HCT116 (cell line): Measurements from ENCODE around the gene HNMT. TPM values are rescaled to one million over a fixed set of nuclear protein-coding genes. Genes with fewer than 3 reads are reported as not detected.

Source experiments
- ATAC-seq: fragments of 200-7000 bp; cut with Tn5 transposase; 2 replicates; pipeline ENCODE4 v1.9.1; 2020; ENCODE audit warnings: mild to moderate bottlenecking, moderate library complexity
- BruUV-seq: library from RNA; stranded (reverse); fragments of 400-500 nt; replicated peaks from 2 replicates; lab custom pipeline; 2021; lab: Mats Ljungman, UMichigan
- CTCF ChIA-PET: fragments of 300-600 bp; sonication (Branson Sonifier 250); formaldehyde crosslinking; loops from one replicate; lab custom pipeline; 2021; ENCODE audit warnings: antibody characterized with exemption; lab: Charles Lee
- POLR2A ChIA-PET: fragments of 300-600, 350-600 bp; sonication (Branson Sonifier 250); formaldehyde crosslinking; loops from one replicate; lab custom pipeline; 2021; ENCODE audit warnings: antibody characterized with exemption; lab: Charles Lee
- RAD21 ChIA-PET, 2 experiments: fragments of 300-600 bp; sonication (Branson Sonifier 250); formaldehyde crosslinking; loops; one replicate each; lab custom pipeline; 2023; ENCODE audit warnings: low total read pairs in 2 of 2; ENCODE audit not compliant: uncharacterized antibody in 2 of 2, unreplicated experiment in 2 of 2, low non-redundant PET in 1 of 2; lab: Charles Lee
- DNase-seq: peaks from one replicate; pipeline ENCODE4 v3.0.0-alpha.2; 2010; ENCODE audit warnings: low read depth, low spot score
- H2AFZ ChIP-seq: fragments of 200-600 bp; shearing (Covaris generic), sonication (generic); 2 replicates; pipeline ENCODE4 v1.6.1; 2017; ENCODE audit warnings: low read depth, mixed run types, mixed read lengths, antibody characterized with exemption, low read length; ENCODE audit not compliant: poor library complexity, severe bottlenecking
- H3K27ac ChIP-seq: 2 replicates; pipeline ENCODE4 v1.5.1; 2012; ENCODE audit warnings: low read depth, low read length
- H3K27me3 ChIP-seq: fragments of 200-600 bp; sonication (generic); 2 replicates; pipeline ENCODE4 v1.6.1; 2016; ENCODE audit warnings: mixed run types, low read length, mixed read lengths; ENCODE audit not compliant: insufficient read depth
- H3K36me3 ChIP-seq, 2 experiments: fragments of 200-500 bp in 1 of 2; fragments of 200-600 bp in 1 of 2; sonication (Bioruptor generic) in 1 of 2; sonication (generic) in 1 of 2; 2 replicates each; pipeline versions ENCODE4 v1.5.1 to v1.6.1; 2014 to 2016; ENCODE audit warnings: low read length in 2 of 2, inconsistent platforms in 1 of 2, mixed read lengths in 1 of 2, mixed run types in 1 of 2; ENCODE audit not compliant: insufficient read depth in 2 of 2, control insufficient read depth in 1 of 2
- H3K4me1 ChIP-seq, 2 experiments: fragments of 200-600 bp in 1 of 2; sonication (generic) in 1 of 2; 2 replicates each; pipeline versions ENCODE4 v1.5.1 to v1.6.1; 2012 to 2017; ENCODE audit warnings: low read length in 2 of 2, inconsistent platforms in 1 of 2, mild to moderate bottlenecking in 1 of 2, mixed read lengths in 1 of 2, mixed run types in 1 of 2, moderate library complexity in 1 of 2; ENCODE audit not compliant: insufficient read depth in 2 of 2, control insufficient read depth in 1 of 2
- H3K4me2 ChIP-seq: fragments of 200-600 bp; sonication (generic); 2 replicates; pipeline ENCODE4 v1.6.1; 2017; ENCODE audit warnings: mixed run types, low read length, mixed read lengths
- H3K4me3 ChIP-seq, 2 experiments: fragments of 200-600 bp in 1 of 2; sonication (generic) in 1 of 2; replicated peaks in 1 of 2; 2 replicates each; pipeline ENCODE4 v1.5.1; 2011 to 2016; ENCODE audit warnings: low read length in 2 of 2, control low read depth in 1 of 2, low read depth in 1 of 2, mild to moderate bottlenecking in 1 of 2, mixed read lengths in 1 of 2, mixed run types in 1 of 2
- H3K79me2 ChIP-seq: fragments of 200-600 bp; sonication (generic); 2 replicates; pipeline ENCODE4 v1.6.1; 2017; ENCODE audit warnings: mild to moderate bottlenecking, mixed run types, low read length, moderate library complexity, mixed read lengths; ENCODE audit not compliant: insufficient read depth
- H3K9ac ChIP-seq: fragments of 200-600 bp; sonication (generic); 2 replicates; pipeline ENCODE4 v1.6.1; 2016; ENCODE audit warnings: low read length, mixed read lengths
- H3K9me2 ChIP-seq: fragments of 200-600 bp; sonication (generic), shearing (Covaris generic); 2 replicates; pipeline ENCODE4 v1.6.1; 2017; ENCODE audit warnings: mixed run types, mild to moderate bottlenecking, moderate library complexity; ENCODE audit not compliant: insufficient read depth
- H3K9me3 ChIP-seq, 2 experiments: fragments of 200-500 bp in 1 of 2; fragments of 200-600 bp in 1 of 2; sonication (Bioruptor generic) in 1 of 2; sonication (generic) in 1 of 2; 2 replicates each; pipeline ENCODE4 v1.6.1; 2014 to 2017; ENCODE audit warnings: low read length in 2 of 2, mixed read lengths in 2 of 2, inconsistent platforms in 1 of 2, low read depth in 1 of 2, mild to moderate bottlenecking in 1 of 2, mixed run types in 1 of 2, moderate library complexity in 1 of 2; ENCODE audit not compliant: control insufficient read depth in 1 of 2, insufficient read depth in 1 of 2
- H4K20me1 ChIP-seq: fragments of 200-600 bp; sonication (generic), shearing (Covaris generic); 2 replicates; pipeline ENCODE4 v1.6.1; 2017; ENCODE audit warnings: mixed run types, mild to moderate bottlenecking, moderate library complexity; ENCODE audit not compliant: insufficient read depth
- CBX3 ChIP-seq: IDR thresholded peaks from 2 replicates; pipeline ENCODE4 v1.6.1; 2012; ENCODE audit warnings: low read depth
- EGR1 ChIP-seq: IDR thresholded peaks from 2 replicates; pipeline ENCODE4 v1.6.1; 2012; ENCODE audit warnings: low read depth
- ELF1 ChIP-seq: IDR thresholded peaks from 2 replicates; pipeline ENCODE4 v1.6.1; 2012; ENCODE audit warnings: low read depth, borderline replicate concordance
- EZH2 ChIP-seq: fragments of 200-600 bp; sonication (generic); IDR thresholded peaks from 2 replicates; pipeline ENCODE4 v1.6.1; 2017; ENCODE audit warnings: antibody characterized with exemption, mixed run types
- EZH2phosphoT487 ChIP-seq: fragments of 200-600 bp; IDR thresholded peaks from 2 replicates; pipeline ENCODE4 v1.6.1; 2018; ENCODE audit warnings: antibody characterized with exemption, borderline replicate concordance
- JUND ChIP-seq: IDR thresholded peaks from 2 replicates; pipeline ENCODE4 v1.6.1; 2012
- POLR2A ChIP-seq: IDR thresholded peaks from 2 replicates; pipeline ENCODE4 v1.7.0; 2011; ENCODE audit warnings: borderline replicate concordance; ENCODE audit not compliant: insufficient read depth, insufficient read length; ENCODE audit errors: extremely low read depth
- POLR2AphosphoS5 ChIP-seq: IDR thresholded peaks from 2 replicates; pipeline ENCODE4 v1.6.1; 2011; ENCODE audit warnings: mild to moderate bottlenecking, low read depth, low read length, moderate library complexity
- SIN3A ChIP-seq: IDR thresholded peaks from 2 replicates; pipeline ENCODE4 v1.6.1; 2012; ENCODE audit warnings: low read depth
- SP1 ChIP-seq: IDR thresholded peaks from 2 replicates; pipeline ENCODE4 v1.6.1; 2012; ENCODE audit warnings: low read depth
- SRF ChIP-seq: IDR thresholded peaks from 2 replicates; pipeline ENCODE4 v1.6.1; 2012; ENCODE audit warnings: low read depth
- TCF7L2 ChIP-seq: IDR thresholded peaks from 2 replicates; pipeline ENCODE4 v1.7.0; 2011; ENCODE audit warnings: borderline replicate concordance, inconsistent platforms; ENCODE audit not compliant: insufficient read depth, insufficient read length; ENCODE audit errors: extremely low read depth
- YY1 ChIP-seq: IDR thresholded peaks from 2 replicates; pipeline ENCODE4 v1.6.1; 2011; ENCODE audit warnings: low read length, low read depth, moderate library complexity, mild to moderate bottlenecking; ENCODE audit not compliant: insufficient replicate concordance; ENCODE audit errors: extremely low read depth
- ZBTB33 ChIP-seq: IDR thresholded peaks from 2 replicates; pipeline ENCODE4 v1.6.1; 2011; ENCODE audit warnings: mild to moderate bottlenecking, low read length, moderate library complexity; ENCODE audit not compliant: insufficient replicate concordance; ENCODE audit errors: extremely low read depth
- ZFX ChIP-seq: fragments of 450-650 bp; IDR thresholded peaks from 2 replicates; pipeline ENCODE4 v1.6.1; 2017
- ZNF274 ChIP-seq: fragments of 200-500 bp; sonication (Bioruptor generic); IDR thresholded peaks from 2 replicates; pipeline ENCODE4 v1.6.1; 2014; ENCODE audit warnings: mild to moderate bottlenecking, low read depth, low read length, inconsistent platforms
- intact Hi-C: fragments of 100-400 bp; cut with micrococcal nuclease; formaldehyde crosslinking; loops from 2 replicates; pipeline ENCODE4 v1.10.0; 2022
- total RNA-seq: library from RNA; stranded (reverse); gene quantifications from one replicate; pipeline ENCODE4 v1.2.1, GENCODE V29; 2021; ENCODE audit not compliant: unreplicated experiment
- TF ChIP-seq, protein P1 (sequence below), 3 experiments: fragments of 200-600 bp in 1 of 3; sonication (generic) in 1 of 3; IDR thresholded peaks in 2 of 3; conservative IDR thresholded peaks in 1 of 3; 2 replicates each; pipeline ENCODE4 v1.5.1; 2012 to 2017; ENCODE audit warnings: low read depth in 2 of 3, low read length in 2 of 3, antibody characterized with exemption in 1 of 3, borderline replicate concordance in 1 of 3, control low read depth in 1 of 3, mild to moderate bottlenecking in 1 of 3, mixed read lengths in 1 of 3, mixed run types in 1 of 3, moderate library complexity in 1 of 3; ENCODE audit not compliant: insufficient read depth in 1 of 3
- TF ChIP-seq, protein P2 (sequence below): IDR thresholded peaks from 2 replicates; pipeline ENCODE4 v1.6.1; 2012
- TF ChIP-seq, protein P3 (sequence below): IDR thresholded peaks from 2 replicates; pipeline ENCODE4 v1.6.1; 2012

HNMT gene
- total RNA-seq, 1 experiment from 2014 or later = not detected

- ATAC-seq (no peak), DNase-seq (no peak)
- H3K9me3 ChIP-seq = no peaks in the 10 kb centered on the region
- no peak overlapping the region for H3K27ac ChIP-seq
- no peak overlapping the region for H3K4me3 ChIP-seq
- CTCF ChIA-PET = no interaction called here
- no TSS peak for BruUV-seq
- intact Hi-C loops = no loop called here
- H4K20me1 ChIP-seq = no peaks in the 10 kb centered on the region
- H3K9ac ChIP-seq = no peak overlapping the region
- no peaks in the 10 kb centered on the region for H3K79me2 ChIP-seq
- no peak overlapping the region for H3K4me2 ChIP-seq
- H3K36me3 ChIP-seq = no peaks in the 10 kb centered on the region
- TF ChIP-seq POLR2AphosphoS5 (no peak), SRF (no peak), SP1 (no peak), EGR1 (no peak), ZNF274 (no peak)
- H3K27me3 ChIP-seq = no peaks in the 10 kb centered on the region
- RAD21 ChIA-PET = no interaction called here
- no peaks in the 10 kb centered on the region for H3K9me2 ChIP-seq
- peaks cover 4 to 16% of the 10 kb centered on the region in 2 experiments for H3K4me1 ChIP-seq
- H2AFZ ChIP-seq = no peak overlapping the region
- POLR2A ChIA-PET = no interaction called here
Observed at GRCh38 chr2:137977790-137978189, 13.5 kb downstream of the HNMT start.

GRCh38 chr2:137980459-137980858 is 16.2 kb downstream of the HNMT start:
- Histone ChIP-seq H3K4me3 (no peak overlapping the region), H3K9me3 (no peaks in the 10 kb centered on the region), H3K9me2 (no peaks in the 10 kb centered on the region), H4K20me1 (no peaks in the 10 kb centered on the region), H2AFZ (no peak overlapping the region), H3K4me2 (no peak overlapping the region), H3K79me2 (no peaks in the 10 kb centered on the region), H3K27ac (no peak overlapping the region), H3K27me3 (no peaks in the 10 kb centered on the region), H3K36me3 (no peaks in the 10 kb centered on the region), H3K4me1 (peaks cover 4 to 10% of the 10 kb centered on the region in 2 experiments), H3K9ac (no peak overlapping the region)
- DNase-seq (no peak), ATAC-seq (no peak)
- ChIA-PET POLR2A (no interaction called here), RAD21 (no interaction called here), CTCF (no interaction called here)
- intact Hi-C loops = no loop called here
- BruUV-seq = no TSS peak
- no peak for TF ChIP-seq EZH2
- no peak for TF ChIP-seq SP1
- no peak for TF ChIP-seq ZFX
- no peak for TF ChIP-seq SRF
- TF ChIP-seq EGR1 = no peak
- no peak for TF ChIP-seq CBX3
- no peak for TF ChIP-seq YY1
- TF ChIP-seq ZBTB33 = no peak
- no peak for TF ChIP-seq SIN3A
- TF ChIP-seq POLR2A = no peak
- TF ChIP-seq, protein P1, sequence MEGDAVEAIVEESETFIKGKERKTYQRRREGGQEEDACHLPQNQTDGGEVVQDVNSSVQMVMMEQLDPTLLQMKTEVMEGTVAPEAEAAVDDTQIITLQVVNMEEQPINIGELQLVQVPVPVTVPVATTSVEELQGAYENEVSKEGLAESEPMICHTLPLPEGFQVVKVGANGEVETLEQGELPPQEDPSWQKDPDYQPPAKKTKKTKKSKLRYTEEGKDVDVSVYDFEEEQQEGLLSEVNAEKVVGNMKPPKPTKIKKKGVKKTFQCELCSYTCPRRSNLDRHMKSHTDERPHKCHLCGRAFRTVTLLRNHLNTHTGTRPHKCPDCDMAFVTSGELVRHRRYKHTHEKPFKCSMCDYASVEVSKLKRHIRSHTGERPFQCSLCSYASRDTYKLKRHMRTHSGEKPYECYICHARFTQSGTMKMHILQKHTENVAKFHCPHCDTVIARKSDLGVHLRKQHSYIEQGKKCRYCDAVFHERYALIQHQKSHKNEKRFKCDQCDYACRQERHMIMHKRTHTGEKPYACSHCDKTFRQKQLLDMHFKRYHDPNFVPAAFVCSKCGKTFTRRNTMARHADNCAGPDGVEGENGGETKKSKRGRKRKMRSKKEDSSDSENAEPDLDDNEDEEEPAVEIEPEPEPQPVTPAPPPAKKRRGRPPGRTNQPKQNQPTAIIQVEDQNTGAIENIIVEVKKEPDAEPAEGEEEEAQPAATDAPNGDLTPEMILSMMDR (IDR thresholded peaks at IDR 0.05 in 2 of 3, conservative IDR thresholded peaks at IDR 0.05 in 1 of 3; ENCODE audit: borderline replicate concordance in 1 of 3, insufficient read depth in 1 of 3, low read depth in 2 of 3, low read length in 2 of 3) = no peak
- TF ChIP-seq EZH2phosphoT487 = no peak
- TF ChIP-seq, protein P2, sequence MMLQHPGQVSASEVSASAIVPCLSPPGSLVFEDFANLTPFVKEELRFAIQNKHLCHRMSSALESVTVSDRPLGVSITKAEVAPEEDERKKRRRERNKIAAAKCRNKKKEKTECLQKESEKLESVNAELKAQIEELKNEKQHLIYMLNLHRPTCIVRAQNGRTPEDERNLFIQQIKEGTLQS = no peak
- no peak for TF ChIP-seq JUND
- TF ChIP-seq ELF1 = no peak
- TF ChIP-seq, protein P3, sequence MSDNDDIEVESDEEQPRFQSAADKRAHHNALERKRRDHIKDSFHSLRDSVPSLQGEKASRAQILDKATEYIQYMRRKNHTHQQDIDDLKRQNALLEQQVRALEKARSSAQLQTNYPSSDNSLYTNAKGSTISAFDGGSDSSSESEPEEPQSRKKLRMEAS = no peak
- no peak for TF ChIP-seq TCF7L2
